Measurements from ENCODE around the gene CCDC39.

DNA sequence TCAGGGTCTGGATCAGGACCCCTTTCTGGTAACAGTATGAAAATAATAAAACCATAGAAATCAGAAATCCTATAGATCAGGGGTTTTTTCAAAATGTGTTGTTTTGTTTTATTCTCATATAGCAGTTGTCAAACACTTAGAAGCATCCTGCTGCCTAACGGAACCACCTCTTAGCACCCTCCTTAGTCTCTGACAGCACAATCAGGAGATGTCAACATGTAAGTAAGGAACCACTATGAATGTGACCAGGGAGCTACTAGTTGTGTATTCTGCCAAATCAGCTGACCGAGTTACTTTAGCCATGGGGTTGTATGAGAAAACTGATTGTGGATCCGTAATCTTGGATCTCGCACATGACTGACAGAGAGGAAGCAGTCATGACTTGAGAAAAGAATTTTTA is 22.2 kb downstream of the CCDC39 start:
- TF ChIP-seq TAF1 (IDR thresholded peaks at IDR 0.05; ENCODE audit: low read depth, low read length), result no peak
- no peak for TF ChIP-seq POLR2AphosphoS5 (IDR thresholded peaks at IDR 0.05; ENCODE audit: low read depth, low read length)
